VCaP (cell line): ENCODE results near the gene GHRH.

Source experiments
- H3K27ac ChIP-seq: fragments of 450-650 bp; 2 replicates; pipeline ENCODE4 v1.5.1; 2017
- CTCF ChIP-seq: fragments of 450-650 bp; conservative IDR thresholded peaks from 2 replicates; pipeline ENCODE4 v1.5.1; 2017; ENCODE audit warnings: mild to moderate bottlenecking, moderate library complexity

Gene GHRH

DNA sequence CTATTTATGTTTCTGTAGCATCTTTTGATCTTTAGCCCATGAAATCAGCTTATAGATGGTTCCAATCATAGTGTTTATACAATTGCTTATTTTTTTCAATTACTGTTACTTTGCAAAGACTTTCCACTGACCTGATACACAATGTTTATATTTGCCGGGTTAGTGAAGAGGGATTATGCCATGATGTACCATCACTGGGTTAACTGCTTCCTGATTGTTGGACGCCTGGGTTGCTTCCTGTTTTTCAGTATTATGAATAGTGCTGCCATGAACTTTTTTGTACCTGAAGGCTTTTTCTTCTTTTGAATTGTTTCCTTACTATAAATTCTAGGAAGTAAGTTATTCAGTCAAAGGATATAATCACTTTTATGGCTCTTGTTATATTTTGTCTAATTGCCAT lies 34.8 kb upstream of the GHRH start:
- H3K27ac ChIP-seq, result peak overlapping the region; percentile 3; the same call in 1 of the 2 replicates
- TF ChIP-seq CTCF, result no peak

GRCh38 chr20:37295595-37295994 lies 34.0 kb upstream of the GHRH start:
- no peak overlapping the region for H3K27ac ChIP-seq

DNA sequence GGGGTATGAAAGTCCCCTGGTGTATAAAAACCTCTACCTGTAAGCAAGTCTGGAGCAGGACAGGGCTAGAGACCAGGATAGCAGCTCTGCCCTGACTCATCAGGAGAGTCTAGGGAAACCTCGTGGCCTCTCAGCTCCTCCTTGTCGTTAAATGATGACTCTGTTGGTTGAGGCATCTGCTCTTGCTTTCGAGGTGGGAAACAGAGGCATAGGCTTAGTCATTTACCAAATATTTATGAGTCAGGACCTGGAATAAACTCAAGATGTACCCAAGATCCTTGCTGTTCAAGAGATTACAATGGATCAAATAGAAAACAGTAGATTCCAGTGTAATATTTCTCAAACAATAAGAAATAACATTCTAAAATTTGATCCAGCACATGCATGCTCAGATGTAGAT lies 33.4 kb upstream of the GHRH start:
- H3K27ac ChIP-seq, result no peak overlapping the region

More at GRCh38 chr20:37295595-37295994, 34.0 kb upstream of the GHRH start:
- no peak for TF ChIP-seq CTCF

GRCh38 chr20:37294262-37294981 lies 32.8 kb upstream of the GHRH start:
- TF ChIP-seq CTCF, result no peak
- H3K27ac ChIP-seq, result no peak overlapping the region

More for the DNA sequence above, 33.4 kb upstream of the GHRH start:
- TF ChIP-seq CTCF, result no peak

GRCh38 chr20:37293301-37293943 lies 31.8 kb upstream of the GHRH start:
- no peak for TF ChIP-seq CTCF
- H3K27ac ChIP-seq, result no peak overlapping the region

DNA sequence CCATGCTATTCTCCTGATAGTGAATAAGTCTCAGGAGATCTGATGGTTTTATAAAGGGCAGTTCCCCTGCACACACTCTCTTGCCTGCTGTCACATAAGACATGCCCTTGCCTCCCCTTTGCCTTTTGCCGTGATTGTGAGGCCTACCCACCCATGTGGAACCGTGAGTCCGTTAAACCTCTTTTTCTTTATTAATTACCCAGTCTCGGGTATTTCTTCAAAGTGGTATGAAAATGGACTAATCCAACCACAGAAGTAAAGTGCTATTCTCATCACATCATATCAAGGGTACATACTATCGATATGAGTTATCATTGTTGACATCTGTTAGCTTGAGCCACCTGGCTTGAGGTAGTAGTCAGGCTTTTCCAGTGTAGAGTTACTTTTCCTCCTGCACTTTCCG lies 30.1 kb upstream of the GHRH start:
- no peak for TF ChIP-seq CTCF
- H3K27ac ChIP-seq, result no peak overlapping the region

DNA sequence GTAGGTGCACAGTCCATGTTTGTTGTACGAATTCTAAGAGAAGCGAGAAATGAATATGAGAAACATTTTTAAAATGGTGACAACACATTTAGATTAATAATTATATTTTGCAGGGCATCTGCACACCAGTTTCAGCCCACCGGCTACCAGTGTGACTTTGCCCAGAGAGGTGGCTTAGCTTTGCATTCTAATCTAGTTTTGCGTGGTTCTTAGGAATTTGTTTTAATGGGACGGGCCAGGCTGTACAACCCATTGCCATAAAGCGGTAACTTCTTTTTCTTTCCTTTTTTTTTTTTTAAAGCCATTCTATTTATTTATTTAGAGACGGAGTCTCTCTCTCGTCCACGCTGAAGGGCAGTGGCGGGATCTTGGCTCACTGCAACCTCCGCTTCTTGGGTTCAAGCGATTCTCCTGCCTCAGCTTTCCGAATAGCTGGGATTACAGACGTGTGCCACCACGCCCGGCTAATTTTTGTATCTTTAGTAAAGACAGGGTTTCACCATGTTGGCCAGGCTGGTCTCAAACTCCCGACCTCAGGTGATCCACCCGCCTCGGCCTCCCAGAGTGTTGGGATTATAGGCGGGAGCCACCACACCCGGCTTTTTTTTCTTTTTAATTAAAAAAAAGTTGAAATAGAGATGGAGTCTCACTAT lies 28.7 kb upstream of the GHRH start:
- peak overlapping the region; percentile 93 for H3K27ac ChIP-seq
- TF ChIP-seq CTCF, result no peak
